OCI-LY1 (cell line): ENCODE data around the gene MARK4.

ENCODE experiments used
- EZH2 ChIP-seq: fragments of 200-600 bp; sonication (generic), shearing (Covaris generic); IDR thresholded peaks from 2 replicates; pipeline ENCODE4 v1.8.0; 2017; ENCODE audit warnings: borderline replicate concordance, mixed run types, mild to moderate bottlenecking, antibody characterized with exemption, low read length, moderate library complexity, mixed read lengths
- TF ChIP-seq, protein P1 (sequence below): fragments of 200-600 bp; sonication (generic), shearing (Covaris generic); IDR thresholded peaks from 2 replicates; pipeline ENCODE4 v1.5.1; 2017; ENCODE audit warnings: mild to moderate bottlenecking, antibody characterized with exemption, low read length, moderate library complexity, mixed read lengths

- TF ChIP-seq, protein P1, sequence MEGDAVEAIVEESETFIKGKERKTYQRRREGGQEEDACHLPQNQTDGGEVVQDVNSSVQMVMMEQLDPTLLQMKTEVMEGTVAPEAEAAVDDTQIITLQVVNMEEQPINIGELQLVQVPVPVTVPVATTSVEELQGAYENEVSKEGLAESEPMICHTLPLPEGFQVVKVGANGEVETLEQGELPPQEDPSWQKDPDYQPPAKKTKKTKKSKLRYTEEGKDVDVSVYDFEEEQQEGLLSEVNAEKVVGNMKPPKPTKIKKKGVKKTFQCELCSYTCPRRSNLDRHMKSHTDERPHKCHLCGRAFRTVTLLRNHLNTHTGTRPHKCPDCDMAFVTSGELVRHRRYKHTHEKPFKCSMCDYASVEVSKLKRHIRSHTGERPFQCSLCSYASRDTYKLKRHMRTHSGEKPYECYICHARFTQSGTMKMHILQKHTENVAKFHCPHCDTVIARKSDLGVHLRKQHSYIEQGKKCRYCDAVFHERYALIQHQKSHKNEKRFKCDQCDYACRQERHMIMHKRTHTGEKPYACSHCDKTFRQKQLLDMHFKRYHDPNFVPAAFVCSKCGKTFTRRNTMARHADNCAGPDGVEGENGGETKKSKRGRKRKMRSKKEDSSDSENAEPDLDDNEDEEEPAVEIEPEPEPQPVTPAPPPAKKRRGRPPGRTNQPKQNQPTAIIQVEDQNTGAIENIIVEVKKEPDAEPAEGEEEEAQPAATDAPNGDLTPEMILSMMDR = no peak
- TF ChIP-seq EZH2 = no peak
Measured at GRCh38 chr19:45245826-45246225, 5.2 kb upstream of the MARK4 start.
